GM19351 (cell line): ENCODE measurements around the gene KIZ.

Experiments used
- ATAC-seq: cut with Tn5 transposase; IDR thresholded peaks from one replicate; pipeline ENCODE4 v1.9.1; 2021; ENCODE audit warnings: mild to moderate bottlenecking, moderate library complexity; ENCODE audit not compliant: unreplicated experiment

Gene KIZ

GRCh38 chr20:21174516-21175239 lies 48.8 kb downstream of the KIZ start:
- ATAC-seq, result no peak

GRCh38 chr20:21175433-21175832 lies 49.6 kb downstream of the KIZ start:
- no peak for ATAC-seq

DNA sequence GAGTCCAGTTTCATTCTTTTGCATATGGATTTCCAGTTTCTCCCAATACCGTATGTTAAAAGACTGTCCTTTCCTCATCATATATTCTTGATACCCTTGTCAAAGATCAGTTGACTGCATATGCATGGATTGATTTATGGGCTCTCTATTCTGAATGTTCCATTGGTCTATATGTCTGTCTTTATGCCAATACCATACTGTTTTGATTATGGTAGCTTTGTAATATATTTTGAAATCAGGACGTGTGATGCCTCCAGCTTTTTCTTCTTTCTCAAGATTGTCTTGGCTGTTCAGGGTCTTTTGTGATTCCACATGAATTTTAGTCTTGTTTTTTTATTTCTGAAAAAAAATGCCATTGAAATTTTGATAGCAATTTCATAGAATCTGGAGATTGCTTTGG lies 51.9 kb downstream of the KIZ start:
- no peak for ATAC-seq

DNA sequence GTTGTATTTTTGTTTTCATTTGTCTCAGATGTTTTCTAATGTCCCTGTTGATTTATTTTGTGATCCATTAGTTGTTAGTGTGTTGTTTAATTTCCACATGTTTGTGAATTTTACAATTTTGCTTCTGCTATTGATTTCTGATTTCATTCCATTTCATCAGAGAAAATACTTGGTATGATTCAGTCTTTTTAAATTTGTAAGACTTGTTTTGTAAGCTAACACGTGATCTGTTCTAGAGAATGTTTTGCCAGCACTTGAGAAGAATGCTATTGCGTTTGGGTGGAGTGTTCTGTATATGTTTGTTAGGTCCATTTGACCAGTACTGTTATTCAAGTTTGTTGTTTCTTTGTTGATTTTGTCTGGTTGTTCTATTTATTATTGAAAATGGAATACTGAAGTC lies 53.9 kb downstream of the KIZ start:
- ATAC-seq, result no peak

DNA sequence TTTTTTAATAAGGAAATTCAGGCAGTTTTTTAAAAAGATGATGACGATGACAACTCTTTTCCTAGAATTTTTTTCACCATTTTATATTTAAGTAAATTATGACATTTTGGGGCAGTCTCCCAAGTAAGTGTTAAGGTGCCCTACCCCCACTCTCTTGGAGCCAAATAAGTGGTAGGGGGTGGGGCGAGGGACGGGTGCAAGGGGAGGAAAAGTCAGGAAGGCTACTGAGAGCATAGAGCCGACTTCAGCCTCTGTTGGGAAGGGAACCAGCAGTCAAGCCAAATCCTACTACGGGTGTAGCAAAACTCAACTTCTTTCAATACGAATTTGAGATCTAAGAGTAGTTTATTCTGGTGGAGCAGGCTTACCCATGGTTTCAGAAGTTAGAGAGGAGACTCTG lies 54.4 kb downstream of the KIZ start:
- ATAC-seq, result no peak

- no peak for ATAC-seq
Measured at GRCh38 chr20:21181028-21181427, 55.1 kb downstream of the KIZ start.

GRCh38 chr20:21182832-21183563 lies 57.1 kb downstream of the KIZ start:
- no peak for ATAC-seq

- ATAC-seq, result no peak
Measured at GRCh38 chr20:21183722-21184121, 57.8 kb downstream of the KIZ start.

- no peak for ATAC-seq
Measured at GRCh38 chr20:21184819-21185218, 58.9 kb downstream of the KIZ start.

DNA sequence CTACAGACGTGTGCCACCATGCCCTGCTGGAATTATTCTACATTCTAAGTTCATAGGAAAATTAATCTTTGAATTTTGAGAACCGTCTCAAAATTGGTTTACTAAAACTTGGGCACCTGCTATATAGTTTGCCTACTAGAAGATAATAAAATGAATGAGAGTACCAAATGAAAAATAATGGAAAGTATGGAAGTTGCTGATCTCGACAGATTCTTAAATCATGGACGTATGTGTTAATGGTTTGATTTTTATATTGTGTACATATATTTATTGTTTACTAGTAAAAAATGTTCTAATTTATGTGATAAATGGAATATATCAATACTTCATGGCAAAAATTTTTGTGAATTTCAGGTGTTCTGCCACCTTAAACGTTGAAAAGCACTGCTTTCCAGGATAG lies 60.0 kb downstream of the KIZ start:
- no peak for ATAC-seq

DNA sequence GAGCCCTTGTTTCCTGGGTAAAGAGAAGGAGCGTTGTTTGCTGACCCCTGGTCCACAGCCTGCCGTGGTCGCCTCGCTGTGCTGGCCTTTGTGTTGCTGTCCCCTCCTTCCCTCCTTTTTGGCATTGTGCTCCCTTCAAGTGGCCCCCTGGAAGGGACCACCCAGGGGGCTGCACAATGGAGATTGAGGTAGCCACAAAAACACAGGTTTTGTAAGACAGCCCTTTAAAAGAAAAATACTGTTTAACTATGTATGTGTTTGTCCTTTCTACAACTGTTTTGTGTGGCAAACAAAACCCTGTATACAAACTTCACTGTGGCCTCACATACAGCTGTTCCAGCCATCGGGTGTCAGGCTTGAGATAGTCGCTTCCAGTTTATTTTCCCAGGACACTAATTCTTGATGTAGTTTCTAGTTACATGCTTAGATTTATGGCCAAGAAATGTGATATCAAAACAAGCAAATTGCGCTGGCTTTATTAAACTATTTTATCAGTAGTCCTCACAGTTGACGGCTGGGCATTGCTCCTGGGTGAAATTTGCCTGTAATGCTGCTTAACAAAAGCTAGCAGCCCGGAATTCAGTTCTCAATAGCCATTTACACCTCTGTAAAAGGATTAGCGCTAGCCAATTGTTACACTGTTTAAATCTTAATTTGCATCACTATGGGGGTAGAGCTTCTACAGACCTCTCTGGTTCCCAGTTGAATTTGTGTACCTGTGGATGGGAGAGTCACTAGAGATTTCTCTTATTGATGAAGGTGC lies 64.1 kb downstream of the KIZ start:
- ATAC-seq, result no peak

- ATAC-seq, result no peak
Measured at GRCh38 chr20:21190869-21191268, 65.0 kb downstream of the KIZ start.

DNA sequence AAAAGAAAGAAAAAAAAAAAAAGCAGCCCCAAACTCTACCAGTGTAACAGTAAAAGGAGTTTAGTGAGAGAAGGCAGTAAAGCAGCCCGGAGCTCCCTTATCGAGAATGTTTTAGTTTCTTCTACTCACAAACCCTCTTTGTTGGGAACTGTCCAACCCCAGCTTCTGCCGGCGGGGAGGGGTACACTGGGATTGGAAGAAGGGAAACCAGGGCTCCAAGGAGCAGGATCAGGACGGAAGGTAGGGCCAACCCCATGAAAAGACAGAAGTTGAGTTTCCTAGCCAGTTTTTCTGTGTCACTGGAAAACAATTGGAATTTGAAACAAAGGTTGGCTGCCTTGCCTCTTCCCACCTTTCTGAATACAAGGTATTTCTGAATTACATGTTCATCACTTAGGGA lies 66.0 kb downstream of the KIZ start:
- ATAC-seq, result no peak

DNA sequence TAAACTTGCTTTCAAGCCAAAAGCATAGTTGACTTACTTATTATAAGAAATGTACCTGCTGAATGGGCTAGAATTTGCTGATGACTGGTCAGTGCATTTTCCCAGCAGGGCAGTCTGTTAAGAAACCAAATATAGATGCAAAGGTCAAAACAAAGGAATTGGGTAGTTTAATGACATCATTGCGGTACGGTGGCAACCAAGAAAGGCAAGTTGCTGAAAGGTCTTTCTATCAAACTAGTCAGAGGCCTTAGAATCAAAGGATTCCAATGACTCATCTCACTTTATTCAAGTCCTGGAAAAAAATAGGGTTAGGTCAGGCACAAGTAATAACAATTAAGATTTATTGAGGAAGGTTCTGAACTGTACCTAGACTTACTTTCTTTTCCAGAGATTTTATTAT lies 76.4 kb downstream of the KIZ start:
- no peak for ATAC-seq

DNA sequence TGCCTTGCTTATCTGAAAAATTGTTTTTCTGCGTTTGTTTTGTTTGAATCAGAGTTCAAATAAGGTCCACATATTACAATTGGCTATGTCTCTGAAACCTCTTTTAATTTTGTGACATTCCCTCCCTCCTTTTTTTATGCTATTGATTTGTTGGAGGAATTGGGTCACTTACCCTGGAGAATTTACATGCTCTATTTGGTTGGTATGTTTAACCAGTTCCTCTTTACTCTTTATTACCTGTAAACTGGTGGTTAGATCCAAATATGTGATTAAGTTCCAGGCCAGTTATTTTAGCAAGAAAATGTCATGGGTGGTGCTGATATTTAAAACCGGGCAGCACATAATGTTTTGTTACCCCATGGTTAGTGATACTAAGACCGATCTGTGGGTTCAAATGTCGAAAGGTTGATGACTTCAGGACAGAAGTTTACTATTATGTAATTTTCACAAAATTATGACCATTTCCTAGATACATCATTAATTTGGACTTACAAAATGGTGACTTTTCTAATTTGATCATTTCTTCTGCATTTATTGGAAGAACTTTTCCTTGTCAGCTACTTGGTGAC lies 77.3 kb downstream of the KIZ start:
- no peak for ATAC-seq

DNA sequence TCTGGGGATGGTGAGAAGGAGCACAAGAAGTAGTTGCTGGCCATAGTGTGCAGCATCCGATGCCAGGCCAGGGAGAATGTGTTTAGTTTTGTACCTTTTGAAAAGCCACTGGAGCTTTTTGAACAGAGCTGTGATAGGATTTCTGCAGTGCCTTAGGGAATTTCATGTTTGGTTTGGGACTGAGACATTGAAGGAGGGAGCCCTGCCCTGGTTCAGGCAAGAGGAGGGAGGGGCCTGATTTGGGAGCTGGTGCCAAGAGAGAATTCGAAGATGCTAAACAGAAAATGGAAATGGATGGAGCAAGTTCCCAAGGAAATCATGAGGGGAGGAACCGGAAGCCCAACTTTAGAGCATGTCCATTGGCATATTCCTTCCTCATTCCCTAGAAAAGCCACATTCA lies 80.7 kb downstream of the KIZ start:
- no peak for ATAC-seq

GRCh38 chr20:21208999-21209398 lies 83.1 kb downstream of the KIZ start:
- ATAC-seq, result no peak

DNA sequence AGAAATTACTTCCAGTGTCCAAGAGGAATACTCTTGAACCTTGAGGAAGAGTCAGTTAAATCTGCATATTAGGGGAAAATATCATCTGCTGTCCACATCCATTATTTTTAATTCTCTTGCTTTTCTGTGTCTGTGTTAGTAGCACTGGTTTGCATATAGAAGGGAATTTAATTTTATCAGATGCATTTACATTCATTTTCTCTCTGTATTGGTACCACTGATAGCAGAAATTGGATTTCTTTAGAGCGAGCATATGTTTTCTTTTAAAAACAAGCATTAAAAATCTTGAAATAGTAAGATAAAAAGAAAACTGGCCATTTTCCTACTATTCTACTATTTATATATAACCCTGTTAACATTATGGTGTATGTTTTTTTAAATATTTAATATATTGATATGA lies 83.8 kb downstream of the KIZ start:
- ATAC-seq, result no peak

- ATAC-seq, result no peak
Measured at GRCh38 chr20:21213691-21214090, 87.8 kb downstream of the KIZ start.

- ATAC-seq, result no peak
Measured at GRCh38 chr20:21214431-21214830, 88.5 kb downstream of the KIZ start.

DNA sequence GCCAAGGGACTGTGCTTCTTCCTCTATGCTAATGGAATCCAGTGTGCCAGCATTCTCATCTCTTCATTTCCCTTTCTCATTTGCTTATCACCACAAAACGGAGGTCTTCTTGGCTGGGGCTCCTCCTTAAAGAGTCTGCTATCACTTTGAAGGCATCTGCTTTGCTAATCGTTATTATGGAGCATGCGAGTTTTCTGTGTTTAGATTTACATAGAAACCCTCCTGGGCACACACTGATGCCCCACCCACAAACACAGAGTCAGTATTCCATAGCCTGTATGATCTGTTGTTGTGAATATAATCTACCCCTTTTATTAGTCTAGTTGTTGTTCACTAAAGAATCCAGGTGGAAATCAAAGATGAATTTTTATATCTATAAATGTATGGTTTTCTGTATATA lies 93.8 kb downstream of the KIZ start:
- ATAC-seq, result no peak

GRCh38 chr20:21224217-21224616 lies 98.3 kb downstream of the KIZ start:
- ATAC-seq, result no peak
